Measurements from ENCODE around the gene SPAG17.

SPAG17 gene

GRCh38 chr1:118007391-118007790 is 177.6 kb downstream of the SPAG17 start:
- TF ChIP-seq CTCF (IDR thresholded peaks at IDR 0.05; ENCODE audit: low read depth, low read length) = no peak
- no peak for DNase-seq (ENCODE audit: extremely low read depth, low read depth)

GRCh38 chr1:118004312-118004711 is 180.7 kb downstream of the SPAG17 start:
- no peak for TF ChIP-seq CTCF (IDR thresholded peaks at IDR 0.05; ENCODE audit: low read depth, low read length)
- no peak for DNase-seq (ENCODE audit: extremely low read depth, low read depth)

- TF ChIP-seq CTCF (IDR thresholded peaks at IDR 0.05; ENCODE audit: low read depth, low read length) = no peak
These were observed 199.1 kb downstream of the SPAG17 start for GRCh38 chr1:117985973-117986372.

GRCh38 chr1:117985239-117985638 is 199.8 kb downstream of the SPAG17 start:
- TF ChIP-seq CTCF (IDR thresholded peaks at IDR 0.05; ENCODE audit: low read depth, low read length) = no peak
- DNase-seq (ENCODE audit: extremely low read depth, low read depth) = no peak

More at GRCh38 chr1:117985973-117986372, 199.1 kb downstream of the SPAG17 start:
- no peak for DNase-seq (ENCODE audit: extremely low read depth, low read depth)

- TF ChIP-seq CTCF (IDR thresholded peaks at IDR 0.05; ENCODE audit: low read depth, low read length) = no peak
- DNase-seq (ENCODE audit: extremely low read depth, low read depth) = no peak
These were observed 203.4 kb downstream of the SPAG17 start for GRCh38 chr1:117981455-117982192.

- no peak for TF ChIP-seq CTCF (IDR thresholded peaks at IDR 0.05; ENCODE audit: low read depth, low read length)
- no peak for DNase-seq (ENCODE audit: extremely low read depth, low read depth)
These were observed 208.6 kb downstream of the SPAG17 start for GRCh38 chr1:117976381-117976780.

GRCh38 chr1:117971777-117972176 is 213.3 kb downstream of the SPAG17 start:
- DNase-seq (ENCODE audit: extremely low read depth, low read depth) = no peak
- TF ChIP-seq CTCF (IDR thresholded peaks at IDR 0.05; ENCODE audit: low read depth, low read length) = no peak
